ENCODE results near the gene CENPVL1.
"Not testable (repeated sequence)": the region's sequence is repeated elsewhere in the genome, so short reads cannot be mapped to it uniquely, and the experiment has no call there.

GRCh38 chrX:51710277-51711164 lies at the start of gene CENPVL1:
- not testable (repeated sequence) for TF ChIP-seq CTCF (conservative IDR thresholded peaks at IDR 0.05; ENCODE audit: low read length); EZH2phosphoT487 (IDR thresholded peaks at IDR 0.05; ENCODE audit: borderline replicate concordance)
